Measurements from ENCODE around the gene FCHO2. TPM values are rescaled to one million over a fixed set of nuclear protein-coding genes. Genes with fewer than 3 reads are reported as not detected.

Gene FCHO2
- total RNA-seq, 1 experiment from 2014 or later: 16.9 TPM

DNA sequence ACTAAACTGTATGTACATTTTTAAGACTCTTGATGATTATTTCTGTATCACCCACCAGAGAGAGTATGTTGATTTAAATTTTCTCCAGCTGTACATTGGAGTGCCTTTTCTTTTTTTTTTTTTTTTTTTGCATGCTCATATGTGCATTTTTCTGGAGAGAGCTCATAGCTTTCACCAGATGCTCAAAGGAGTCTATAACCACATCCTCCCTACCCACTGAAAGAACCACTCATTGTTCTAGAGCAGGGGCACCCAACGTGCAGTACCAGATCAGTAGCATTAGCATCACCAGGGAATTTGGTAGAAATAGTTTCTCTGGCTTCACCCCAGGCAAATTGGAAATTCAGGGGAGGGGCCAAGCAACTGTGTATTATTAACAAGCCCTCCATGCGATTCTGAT lies 110.6 kb downstream of the FCHO2 start:
- DNase-seq (ENCODE audit: unreplicated experiment): no peak
- no TSS peak for BruUV-seq (replicated peaks)
- ChIA-PET CTCF (interaction anchor here (0.5 to 0.7 kb wide), 2 partner anchors 432 to 581 kb away, joined by 3 read pairs; partner anchors contain the start of gene BTF3), POLR2A (interaction anchor here (1.6 kb wide), 1 partner anchor 10 kb away, joined by 6 read pairs; no protein-coding TSS in a partner anchor)
- Mint-ChIP-seq H3K4me3 (ENCODE audit: unreplicated experiment) (no peak overlapping the region), H3K27ac (ENCODE audit: low read depth, unreplicated experiment) (no peak overlapping the region), H3K4me1 (ENCODE audit: insufficient read depth, unreplicated experiment) (no peaks in the 10 kb centered on the region), H3K36me3 (ENCODE audit: insufficient read depth, unreplicated experiment) (peaks cover 35% of the 10 kb centered on the region), H3K9me3 (ENCODE audit: unreplicated experiment) (no peaks in the 10 kb centered on the region), H3K27me3 (ENCODE audit: insufficient read depth, unreplicated experiment) (no peaks in the 10 kb centered on the region)
- TF ChIP-seq, protein P1, sequence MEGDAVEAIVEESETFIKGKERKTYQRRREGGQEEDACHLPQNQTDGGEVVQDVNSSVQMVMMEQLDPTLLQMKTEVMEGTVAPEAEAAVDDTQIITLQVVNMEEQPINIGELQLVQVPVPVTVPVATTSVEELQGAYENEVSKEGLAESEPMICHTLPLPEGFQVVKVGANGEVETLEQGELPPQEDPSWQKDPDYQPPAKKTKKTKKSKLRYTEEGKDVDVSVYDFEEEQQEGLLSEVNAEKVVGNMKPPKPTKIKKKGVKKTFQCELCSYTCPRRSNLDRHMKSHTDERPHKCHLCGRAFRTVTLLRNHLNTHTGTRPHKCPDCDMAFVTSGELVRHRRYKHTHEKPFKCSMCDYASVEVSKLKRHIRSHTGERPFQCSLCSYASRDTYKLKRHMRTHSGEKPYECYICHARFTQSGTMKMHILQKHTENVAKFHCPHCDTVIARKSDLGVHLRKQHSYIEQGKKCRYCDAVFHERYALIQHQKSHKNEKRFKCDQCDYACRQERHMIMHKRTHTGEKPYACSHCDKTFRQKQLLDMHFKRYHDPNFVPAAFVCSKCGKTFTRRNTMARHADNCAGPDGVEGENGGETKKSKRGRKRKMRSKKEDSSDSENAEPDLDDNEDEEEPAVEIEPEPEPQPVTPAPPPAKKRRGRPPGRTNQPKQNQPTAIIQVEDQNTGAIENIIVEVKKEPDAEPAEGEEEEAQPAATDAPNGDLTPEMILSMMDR (IDR thresholded peaks at IDR 0.05; ENCODE audit: unreplicated experiment): no peak
- intact Hi-C loops (cut with micrococcal nuclease): no loop called here

DNA sequence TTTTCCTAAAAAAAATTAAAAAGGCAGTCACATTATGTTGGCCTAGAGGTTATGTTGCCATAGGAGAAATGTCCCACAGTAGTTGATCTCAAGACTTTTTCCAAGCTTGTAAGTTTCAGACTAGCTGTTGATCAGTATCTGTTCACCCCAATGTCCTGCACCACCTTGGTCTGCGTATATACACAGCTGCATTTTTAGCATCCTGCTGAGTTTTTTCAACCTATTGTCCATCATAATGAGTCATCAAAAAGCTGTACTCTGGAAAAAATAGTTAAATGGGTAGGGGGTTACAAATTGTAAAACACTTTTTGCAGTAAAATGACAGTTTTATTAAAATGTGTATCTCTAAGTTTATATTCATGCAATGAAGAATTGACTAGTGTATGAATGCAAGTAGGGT lies 111.4 kb downstream of the FCHO2 start:
- Mint-ChIP-seq H3K4me3 (ENCODE audit: unreplicated experiment) (no peak overlapping the region), H3K9me3 (ENCODE audit: unreplicated experiment) (no peaks in the 10 kb centered on the region), H3K27ac (ENCODE audit: low read depth, unreplicated experiment) (no peak overlapping the region), H3K36me3 (ENCODE audit: insufficient read depth, unreplicated experiment) (peaks cover 38% of the 10 kb centered on the region), H3K4me1 (ENCODE audit: insufficient read depth, unreplicated experiment) (no peaks in the 10 kb centered on the region), H3K27me3 (ENCODE audit: insufficient read depth, unreplicated experiment) (no peaks in the 10 kb centered on the region)
- BruUV-seq (replicated peaks): no TSS peak
- ChIA-PET CTCF (interaction anchor here (0.6 to 0.9 kb wide), 4 partner anchors 111 to 472 kb away, joined by 3 to 6 read pairs (median 3); partner anchors contain the start of gene FCHO2), POLR2A (no interaction called here)
- intact Hi-C loops (cut with micrococcal nuclease): no loop called here
- DNase-seq (ENCODE audit: unreplicated experiment): no peak
- TF ChIP-seq, protein P1 (IDR thresholded peaks at IDR 0.05; ENCODE audit: unreplicated experiment): no peak

DNA sequence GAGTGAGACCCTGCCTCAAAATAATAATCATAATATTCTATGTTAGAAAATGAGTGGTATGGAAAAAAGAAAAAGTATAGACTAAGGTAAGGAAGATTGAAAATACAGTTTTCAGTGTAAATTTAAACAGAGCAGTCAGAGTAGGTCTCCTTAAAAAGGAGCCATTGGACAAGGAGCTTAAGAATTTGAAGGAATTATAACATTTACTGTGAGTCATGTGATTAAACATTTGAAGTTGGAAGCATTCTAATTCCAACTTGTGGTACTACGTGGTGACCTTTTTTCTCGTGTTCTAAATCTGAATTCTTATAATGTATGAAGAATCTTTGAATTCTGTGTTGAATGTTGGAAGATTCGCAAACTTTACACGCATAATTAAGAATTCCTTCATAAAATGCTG lies 125.3 kb downstream of the FCHO2 start:
- no peak for DNase-seq (ENCODE audit: unreplicated experiment)
- Mint-ChIP-seq H3K27me3 (ENCODE audit: insufficient read depth, unreplicated experiment) (no peaks in the 10 kb centered on the region), H3K4me3 (ENCODE audit: unreplicated experiment) (no peak overlapping the region), H3K9me3 (ENCODE audit: unreplicated experiment) (no peaks in the 10 kb centered on the region), H3K27ac (ENCODE audit: low read depth, unreplicated experiment) (no peak overlapping the region), H3K36me3 (ENCODE audit: insufficient read depth, unreplicated experiment) (peaks cover 27% of the 10 kb centered on the region), H3K4me1 (ENCODE audit: insufficient read depth, unreplicated experiment) (no peaks in the 10 kb centered on the region)
- ChIA-PET CTCF (interaction anchor here (0.6 to 1.2 kb wide), 4 partner anchors 21 to 135 kb away, joined by 3 to 4 read pairs (median 3); no protein-coding TSS in a partner anchor), POLR2A (no interaction called here)
- no TSS peak for BruUV-seq (replicated peaks)
- intact Hi-C loops (cut with micrococcal nuclease): loop anchor here (10.0 kb wide), 1 partner anchor 284 kb away; no protein-coding TSS in a partner anchor
- TF ChIP-seq, protein P1 (IDR thresholded peaks at IDR 0.05; ENCODE audit: unreplicated experiment): no peak

DNA sequence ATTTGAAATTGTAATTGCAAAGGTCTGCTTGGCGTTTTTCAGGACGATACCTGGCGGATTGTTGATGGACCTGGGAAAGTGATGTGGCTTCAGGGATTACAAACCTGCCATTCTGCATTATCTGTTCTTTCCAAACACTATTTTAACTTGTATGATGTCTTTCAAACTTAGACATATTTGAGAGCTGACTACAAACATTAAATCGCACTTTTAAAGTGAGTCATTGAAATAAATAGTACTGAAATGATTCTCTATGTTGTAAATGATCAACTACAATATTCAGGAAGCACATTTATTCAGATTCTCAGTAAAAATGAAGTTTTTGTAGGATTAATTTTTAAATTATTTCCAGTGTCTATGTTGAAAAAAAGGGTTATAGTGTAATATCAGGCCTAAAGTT lies 132.2 kb downstream of the FCHO2 start:
- TF ChIP-seq, protein P1 (IDR thresholded peaks at IDR 0.05; ENCODE audit: unreplicated experiment): no peak
- intact Hi-C loops (cut with micrococcal nuclease): loop anchor here (10.0 kb wide), 1 partner anchor 277 kb away; no protein-coding TSS in a partner anchor
- ChIA-PET POLR2A (interaction anchor here (1.1 to 1.4 kb wide), 2 partner anchors 11 to 15 kb away, joined by 3 to 4 read pairs; no protein-coding TSS in a partner anchor), CTCF (interaction anchor here (1.0 to 1.9 kb wide), 3 partner anchors 114 to 366 kb away, joined by 4 to 6 read pairs (median 4); no protein-coding TSS in a partner anchor)
- Mint-ChIP-seq H3K27me3 (ENCODE audit: insufficient read depth, unreplicated experiment) (no peaks in the 10 kb centered on the region), H3K4me1 (ENCODE audit: insufficient read depth, unreplicated experiment) (peaks cover 9% of the 10 kb centered on the region), H3K9me3 (ENCODE audit: unreplicated experiment) (no peaks in the 10 kb centered on the region), H3K4me3 (ENCODE audit: unreplicated experiment) (no peak overlapping the region), H3K36me3 (ENCODE audit: insufficient read depth, unreplicated experiment) (peaks cover 41% of the 10 kb centered on the region), H3K27ac (ENCODE audit: low read depth, unreplicated experiment) (no peak overlapping the region)
- DNase-seq (ENCODE audit: unreplicated experiment): no peak
- no TSS peak for BruUV-seq (replicated peaks)

Measured in MCF 10A (cell line).